Amniotic stem cell (primary cell): Measurements from ENCODE around the gene SH2B3.
"Not testable (repeated sequence)": the region's sequence is repeated elsewhere in the genome, so short reads cannot be mapped to it uniquely, and the experiment has no call there.

Experiments used
- DNase-seq: peaks from one replicate; lab custom pipeline; 2025; lab: John Stamatoyannopoulos, UW

The SH2B3 gene

DNA sequence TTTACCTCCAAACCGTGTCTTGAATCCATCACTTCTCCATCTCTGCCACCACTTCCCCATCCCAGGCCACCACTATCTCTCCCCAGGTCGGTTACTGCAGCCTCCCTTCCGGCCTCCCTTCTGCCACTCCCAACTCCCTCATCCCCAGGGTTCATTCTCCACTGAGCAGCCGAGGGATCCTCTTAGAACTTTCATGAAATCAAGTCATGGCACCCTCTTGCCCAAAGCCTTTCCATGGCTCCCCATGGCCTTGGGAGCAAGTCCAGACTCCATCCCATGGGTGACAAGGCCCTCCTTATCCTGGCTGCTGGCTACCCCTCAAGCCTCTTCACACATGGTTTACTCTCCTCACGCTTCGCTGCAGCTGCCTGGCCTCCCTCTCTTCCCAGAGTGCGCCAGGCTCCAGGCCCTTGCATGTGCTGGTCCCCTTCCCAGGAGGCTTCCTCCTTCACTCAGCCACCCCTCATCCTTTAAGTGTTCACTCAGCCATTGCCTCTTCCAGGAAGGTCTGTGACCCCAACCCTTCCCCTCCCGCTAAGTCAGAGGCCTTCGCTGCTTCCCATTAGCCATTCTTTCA is 17.9 kb upstream of the SH2B3 start:
- no peak for DNase-seq

DNA sequence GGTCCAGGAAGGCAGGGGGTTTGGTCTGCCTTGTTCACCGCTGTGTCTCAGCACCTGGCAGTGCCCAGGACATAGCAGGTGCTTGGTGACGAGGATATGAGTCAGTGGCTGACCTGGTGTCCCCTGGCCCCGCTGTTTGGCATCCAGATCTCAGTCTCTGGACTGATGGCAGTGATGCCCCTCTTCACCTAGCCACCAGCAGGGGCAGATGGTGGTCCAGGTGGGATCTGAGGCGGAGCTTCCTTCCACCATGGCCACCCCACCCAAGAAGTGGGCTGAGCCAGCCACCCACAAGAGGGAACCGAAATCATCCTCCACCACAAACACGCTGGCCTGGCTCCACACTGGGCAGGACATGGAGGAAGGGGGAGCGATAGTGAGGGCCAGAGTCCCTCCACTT is 16.1 kb upstream of the SH2B3 start:
- no peak for DNase-seq

DNA sequence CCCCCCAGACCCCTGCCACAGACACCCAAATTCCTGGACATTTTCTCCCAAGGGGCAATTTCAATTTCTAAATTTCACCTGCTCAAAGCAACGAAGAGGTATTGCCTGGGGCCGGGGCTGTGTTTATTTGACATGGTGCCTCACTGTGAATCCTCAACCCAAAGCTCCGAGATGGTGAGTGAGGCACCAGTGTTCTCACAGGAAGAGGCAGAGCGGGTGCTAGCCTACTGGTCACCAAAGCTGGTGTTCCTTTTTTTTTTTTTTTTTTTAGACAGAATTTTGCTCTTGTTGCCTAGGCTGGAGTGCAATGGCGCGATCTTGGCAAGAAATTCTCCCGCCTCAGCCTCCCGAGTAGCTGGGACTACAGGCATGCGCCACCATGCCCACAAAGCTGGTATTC is 14.8 kb upstream of the SH2B3 start:
- no peak for DNase-seq

- DNase-seq = no peak
Observed at GRCh38 chr12:111393700-111394300, 11.9 kb upstream of the SH2B3 start.

- DNase-seq = no peak
Observed at GRCh38 chr12:111394480-111394879, 11.2 kb upstream of the SH2B3 start.

GRCh38 chr12:111395336-111396187 is 10.2 kb upstream of the SH2B3 start:
- no peak for DNase-seq

- DNase-seq = not testable (repeated sequence)
Observed at GRCh38 chr12:111396271-111396670, 9.5 kb upstream of the SH2B3 start.

- DNase-seq = peak; percentile 61
Observed at GRCh38 chr12:111396726-111397445, 8.8 kb upstream of the SH2B3 start.

DNA sequence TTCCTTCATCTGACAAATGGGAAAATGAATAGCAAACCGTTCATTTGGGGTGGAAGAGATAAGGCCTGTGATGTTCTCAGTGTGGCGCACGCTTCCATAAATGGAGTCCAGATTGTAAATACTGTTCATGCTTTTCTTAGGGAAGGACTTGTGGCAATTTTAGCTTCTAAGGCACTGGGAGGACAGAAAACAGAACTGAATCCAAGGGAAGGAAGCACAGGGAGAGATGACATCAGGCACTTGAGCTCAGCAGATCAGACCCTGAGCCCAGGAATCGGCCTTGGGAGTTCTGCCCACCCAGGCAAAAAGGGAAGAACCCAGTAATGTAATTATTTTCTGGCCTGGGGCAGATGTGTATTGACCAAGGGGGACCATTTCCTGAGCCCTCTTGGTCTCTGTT is 7.2 kb upstream of the SH2B3 start:
- no peak for DNase-seq

GRCh38 chr12:111399741-111400404 is 5.8 kb upstream of the SH2B3 start:
- DNase-seq = not testable (repeated sequence)

- no peak for DNase-seq
Observed at GRCh38 chr12:111401167-111401605, 4.5 kb upstream of the SH2B3 start.

DNA sequence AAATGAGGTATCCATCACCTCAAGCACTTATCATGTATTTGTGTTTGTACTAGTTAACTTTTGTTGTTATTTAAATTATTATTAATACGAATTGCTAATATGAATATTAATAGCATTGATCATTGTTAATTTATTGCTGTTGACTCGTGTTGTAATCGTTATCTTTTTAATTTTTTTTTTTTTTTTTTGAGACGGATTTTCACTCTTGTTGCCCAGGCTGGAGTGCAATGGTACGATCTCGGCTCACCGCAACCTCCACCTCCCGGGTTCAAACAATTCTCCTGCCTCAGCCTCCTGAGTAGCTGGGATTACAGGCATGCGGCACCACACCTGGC is 3.3 kb upstream of the SH2B3 start:
- DNase-seq = not testable (repeated sequence)

DNA sequence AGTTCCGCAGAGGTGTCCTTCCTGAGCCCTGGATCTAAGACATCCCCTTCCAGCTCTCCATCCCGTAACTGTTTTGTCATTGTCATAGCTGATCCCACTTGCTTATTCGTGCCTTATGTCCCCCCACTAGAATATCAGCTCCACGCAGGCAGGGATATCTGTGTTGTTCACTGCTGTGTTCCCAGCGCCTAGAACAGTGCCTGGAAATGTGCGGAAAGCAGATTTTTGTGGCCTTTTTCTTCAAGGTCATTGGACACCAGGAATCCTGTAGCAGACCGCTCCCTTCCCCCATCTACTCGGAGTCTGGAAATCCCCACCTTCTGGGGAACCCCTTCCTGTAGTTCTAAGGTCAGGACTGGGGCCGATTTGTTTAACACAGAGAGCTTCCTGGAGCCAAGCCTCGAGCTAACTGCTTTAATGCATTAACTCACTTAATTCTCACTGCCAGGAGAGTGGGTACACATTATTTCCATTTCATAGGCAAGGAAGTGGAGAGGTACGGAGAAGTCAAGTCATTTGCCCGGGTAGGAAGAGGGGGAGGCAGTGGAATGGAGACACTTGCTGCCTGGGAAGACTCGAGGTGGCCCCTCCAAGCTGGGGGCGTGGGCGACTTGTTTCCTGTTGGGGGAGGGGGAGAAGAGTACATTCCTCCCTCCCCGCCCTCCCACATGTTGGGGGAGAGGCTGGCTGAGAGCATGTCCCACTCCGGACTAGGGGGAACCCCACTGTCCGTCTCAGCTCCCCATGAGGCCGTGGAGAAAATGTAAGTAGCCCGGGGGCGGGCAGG is 1.2 kb upstream of the SH2B3 start:
- DNase-seq = no peak

DNA sequence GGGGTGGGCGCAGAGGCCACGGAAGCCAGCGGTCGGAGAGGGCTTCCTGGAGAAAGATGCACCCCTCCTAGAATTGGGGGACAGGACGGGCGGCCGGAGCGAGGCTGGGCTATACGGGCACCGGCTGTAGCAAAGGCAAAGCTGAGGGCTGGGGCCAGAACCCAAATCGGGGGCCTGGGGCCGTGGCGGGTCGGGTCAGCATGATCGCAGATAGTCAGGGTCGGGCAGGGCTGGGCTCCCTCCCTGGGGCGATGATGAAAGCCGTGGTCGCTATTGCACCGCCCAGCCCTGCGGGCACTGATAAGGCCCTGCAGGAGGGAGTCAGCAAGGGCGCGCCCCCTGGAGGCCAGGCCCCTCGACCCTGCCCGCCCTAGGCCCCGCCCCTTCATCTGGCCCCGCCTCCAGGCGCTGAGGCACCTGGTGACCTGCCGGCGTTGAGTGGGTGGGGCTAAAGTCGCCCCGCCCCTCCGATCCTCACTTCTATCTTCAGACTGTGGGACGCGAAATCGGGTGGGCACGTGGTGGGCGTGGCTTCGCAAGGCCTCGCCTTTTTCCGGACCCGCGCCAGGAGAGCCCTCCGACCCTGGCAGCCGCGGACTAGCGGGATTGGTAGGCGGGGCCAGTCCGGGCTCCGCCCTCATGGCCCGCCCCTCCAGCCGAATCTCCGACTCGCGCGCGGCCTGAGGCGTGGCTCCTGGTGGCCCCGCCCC is 419 bp upstream of the SH2B3 start:
- DNase-seq = peak; percentile 69

DNA sequence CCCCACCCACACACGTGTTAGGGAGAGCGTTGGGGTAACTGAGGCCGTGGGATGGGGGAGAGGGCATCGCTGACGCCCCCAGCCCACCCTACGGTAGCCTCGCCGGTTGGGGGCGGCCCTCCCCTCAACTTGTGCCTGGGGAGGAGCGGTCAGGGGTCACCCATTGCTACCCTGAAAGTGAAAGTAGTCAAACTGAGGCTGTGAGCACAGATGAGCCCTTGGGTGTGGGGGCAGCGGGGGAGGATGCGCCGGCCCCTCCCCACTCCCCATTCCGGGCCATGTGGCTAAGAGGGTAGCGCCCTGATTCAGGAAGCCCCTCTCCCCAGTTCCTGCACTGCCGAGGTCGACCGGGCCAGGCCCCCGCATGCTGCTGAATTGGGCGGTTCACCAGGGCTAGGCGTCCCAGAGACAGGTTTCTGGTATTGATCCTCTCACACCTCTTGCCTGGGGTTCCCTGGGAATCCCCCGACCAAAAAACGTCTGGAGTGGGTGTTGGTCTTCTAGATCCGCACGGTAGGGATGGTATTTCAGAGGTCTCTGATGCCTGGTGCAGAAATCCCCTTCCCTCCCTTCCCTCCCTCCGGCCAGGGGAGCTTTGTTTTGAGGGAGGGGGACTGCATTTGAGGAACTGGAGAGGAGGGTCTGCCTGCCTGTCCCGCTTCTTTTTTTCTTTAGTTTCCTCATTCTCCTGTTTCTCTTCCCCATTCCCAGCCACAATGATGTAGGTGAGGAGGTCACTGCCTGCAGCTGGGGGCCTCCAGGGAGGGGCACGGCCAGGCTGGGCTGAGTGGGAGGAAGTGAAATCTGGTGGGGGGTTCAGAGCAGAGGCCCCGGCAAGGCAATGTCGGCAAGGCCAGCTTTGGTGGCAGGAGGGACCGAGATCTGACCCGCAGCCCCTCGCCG is 1.0 kb downstream of the SH2B3 start:
- no peak for DNase-seq

GRCh38 chr12:111407377-111408115 is 1.8 kb downstream of the SH2B3 start:
- no peak for DNase-seq

DNA sequence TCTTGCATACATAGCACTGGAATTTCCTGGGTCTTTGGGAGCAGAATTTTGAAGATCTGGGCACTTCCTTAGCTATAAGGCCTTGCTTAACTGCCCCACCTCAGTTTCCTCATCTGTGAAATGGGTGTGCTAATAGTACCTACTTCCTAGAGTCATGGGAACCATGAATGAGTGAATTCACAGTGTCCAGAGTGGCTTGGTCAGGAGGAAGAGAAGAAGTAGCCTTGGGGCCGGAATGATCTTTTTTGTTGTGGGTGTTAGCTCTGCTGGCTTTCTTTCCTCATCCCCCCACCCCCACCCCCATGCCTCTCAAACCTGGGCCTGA is 2.4 kb downstream of the SH2B3 start:
- no peak for DNase-seq

DNA sequence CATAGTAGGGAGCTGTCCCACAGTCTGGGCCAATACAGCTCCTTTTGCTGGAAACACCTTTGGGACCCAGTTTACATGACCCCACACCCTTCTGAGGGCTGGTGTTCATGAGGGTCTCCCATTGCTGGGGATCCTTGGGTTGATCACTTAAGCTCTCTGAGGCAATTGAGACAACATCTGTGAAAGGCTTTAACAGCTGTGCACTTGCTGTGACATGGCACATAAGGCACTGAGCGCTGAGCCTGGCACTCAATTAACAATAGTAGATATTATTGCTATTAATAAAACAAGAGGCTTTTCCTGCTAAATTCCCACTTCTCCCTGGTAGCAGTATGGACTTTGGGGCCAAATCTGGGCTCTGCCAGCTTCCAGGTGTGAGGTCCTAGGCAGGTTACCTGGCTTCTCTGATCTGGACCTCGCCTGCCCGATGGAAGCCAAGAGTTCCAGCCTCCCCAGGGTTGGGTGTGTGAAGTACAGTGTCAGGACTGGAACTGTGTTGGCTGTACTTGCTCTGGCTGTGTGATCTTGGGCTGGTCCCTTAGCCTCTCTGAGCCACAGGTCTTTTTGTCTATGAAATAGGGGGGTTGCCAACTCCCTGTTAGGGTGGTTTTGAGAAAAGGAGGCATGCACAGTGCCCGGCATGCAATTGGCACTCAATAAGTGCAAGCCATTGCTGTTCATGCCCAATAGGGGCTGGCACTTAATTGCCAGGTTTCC is 3.1 kb downstream of the SH2B3 start:
- DNase-seq = no peak
